IPS DF 6.9 (cell line): Measurements from ENCODE around the gene DCAF12.
"Not testable (repeated sequence)": the region's sequence is repeated elsewhere in the genome, so short reads cannot be mapped to it uniquely, and the experiment has no call there.

ENCODE experiments used
- DNase-seq: peaks from one replicate; pipeline ENCODE4 v3.0.0-alpha.2; 2013; ENCODE audit warnings: low read depth, low spot score
- H3K27ac ChIP-seq: one replicate; pipeline ENCODE4 v1.5.1; 2013; ENCODE audit warnings: low read length, control low read depth
- H3K27me3 ChIP-seq: 2 replicates; pipeline ENCODE4 v1.6.1; 2013; ENCODE audit warnings: mild to moderate bottlenecking, low read length; ENCODE audit not compliant: control insufficient read depth, insufficient read depth
- H3K36me3 ChIP-seq: 2 replicates; pipeline ENCODE4 v1.6.1; 2013; ENCODE audit warnings: low read length; ENCODE audit not compliant: control insufficient read depth, insufficient read depth
- H3K4me1 ChIP-seq: 2 replicates; pipeline ENCODE4 v1.6.1; 2013; ENCODE audit warnings: low read length; ENCODE audit not compliant: control insufficient read depth, insufficient read depth
- H3K4me3 ChIP-seq: 2 replicates; pipeline ENCODE4 v1.5.1; 2013; ENCODE audit warnings: mild to moderate bottlenecking, low read length
- H3K9me3 ChIP-seq: 2 replicates; pipeline ENCODE4 v1.6.1; 2013; ENCODE audit warnings: low read length, inconsistent platforms; ENCODE audit not compliant: control insufficient read depth, insufficient read depth
- WGBS: extraction: QIAGEN DNeasy Blood & Tissue Kit; methylation state at CpG from one replicate; pipeline ENCODE4 v1.1.7; 2013; ENCODE audit warnings: mixed read lengths, missing lambda C conversion rate; ENCODE audit not compliant: insufficient read length, insufficient coverage; 5-methylcytosine and 5-hydroxymethylcytosine counted together

The DCAF12 gene

DNA sequence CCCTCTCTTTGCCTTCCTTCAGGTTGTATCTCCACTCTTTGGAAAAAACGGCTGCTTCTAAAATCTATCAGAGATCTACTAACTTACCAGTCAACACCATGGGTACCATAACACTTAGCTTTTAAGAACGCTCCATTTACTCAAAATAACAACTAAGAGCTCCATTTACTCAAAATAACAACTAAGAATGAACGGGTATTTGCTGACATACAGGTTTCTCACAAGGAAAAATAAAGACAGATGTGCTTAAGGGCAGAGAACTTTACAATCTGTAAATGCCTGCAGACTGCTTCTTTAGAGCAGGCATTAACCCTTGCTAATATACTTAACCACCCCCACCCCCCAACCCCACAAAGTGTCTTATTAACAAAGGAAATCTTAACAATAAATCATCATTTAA, 80.6 kb downstream of the DCAF12 start:
- Histone ChIP-seq H3K27me3 (no peaks in the 10 kb centered on the region), H3K4me1 (no peaks in the 10 kb centered on the region; the same call in none of the 2 replicates), H3K27ac (no peak overlapping the region), H3K4me3 (no peak overlapping the region), H3K9me3 (no peaks in the 10 kb centered on the region), H3K36me3 (no peaks in the 10 kb centered on the region)
- DNase-seq = no peak
- 100% methylated on average over 1 of the region's 3 CpGs for WGBS

DNA sequence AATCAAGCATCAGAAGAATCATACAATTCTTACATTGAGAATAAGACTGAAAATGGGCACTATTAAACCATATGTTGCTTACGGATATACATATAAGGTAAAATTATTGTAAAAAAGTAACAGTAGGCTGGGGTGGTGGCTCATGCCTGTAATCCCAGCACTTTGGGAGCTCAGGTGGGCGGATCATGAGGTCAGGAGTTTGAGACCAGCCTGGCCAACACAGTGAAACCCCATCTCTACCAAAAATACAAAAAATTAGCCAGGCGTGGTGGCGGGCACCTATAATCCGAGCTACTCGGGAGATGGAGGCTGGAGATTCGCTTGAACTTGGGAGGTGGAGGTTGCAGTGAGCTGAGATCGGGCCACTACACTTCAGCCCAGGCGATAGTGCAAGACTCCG, 84.4 kb downstream of the DCAF12 start:
- H3K27ac ChIP-seq, DNase-seq, H3K4me3 ChIP-seq, H3K36me3 ChIP-seq, H3K9me3 ChIP-seq, H3K27me3 ChIP-seq, H3K4me1 ChIP-seq: not testable (repeated sequence)
- no CpG with 5 or more reads among the region's 10 CpGs for WGBS

DNA sequence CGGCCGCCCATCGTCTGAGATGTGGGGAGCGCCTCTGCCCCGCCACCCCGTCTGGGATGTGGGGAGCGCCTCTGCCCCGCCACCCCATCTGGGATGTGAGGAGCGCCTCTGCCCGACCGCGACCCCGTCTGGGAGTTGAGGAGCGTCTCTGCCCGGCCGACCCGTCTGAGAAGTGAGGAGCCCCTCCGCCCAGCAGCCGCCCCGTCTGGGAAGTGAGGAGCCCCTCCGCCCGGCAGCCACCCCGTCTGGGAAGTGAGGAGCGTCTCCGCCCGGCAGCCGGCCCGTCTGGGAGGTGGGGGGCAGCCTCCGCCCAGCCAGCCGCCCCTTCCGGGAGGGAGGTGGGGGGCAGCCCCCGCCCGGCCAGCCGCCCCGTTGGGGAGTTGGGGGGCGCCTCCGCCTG, 87.6 kb downstream of the DCAF12 start:
- H3K27ac ChIP-seq, DNase-seq, H3K36me3 ChIP-seq, H3K27me3 ChIP-seq, H3K4me3 ChIP-seq, H3K4me1 ChIP-seq, H3K9me3 ChIP-seq: not testable (repeated sequence)
- WGBS = no CpG with 5 or more reads among the region's 37 CpGs

DNA sequence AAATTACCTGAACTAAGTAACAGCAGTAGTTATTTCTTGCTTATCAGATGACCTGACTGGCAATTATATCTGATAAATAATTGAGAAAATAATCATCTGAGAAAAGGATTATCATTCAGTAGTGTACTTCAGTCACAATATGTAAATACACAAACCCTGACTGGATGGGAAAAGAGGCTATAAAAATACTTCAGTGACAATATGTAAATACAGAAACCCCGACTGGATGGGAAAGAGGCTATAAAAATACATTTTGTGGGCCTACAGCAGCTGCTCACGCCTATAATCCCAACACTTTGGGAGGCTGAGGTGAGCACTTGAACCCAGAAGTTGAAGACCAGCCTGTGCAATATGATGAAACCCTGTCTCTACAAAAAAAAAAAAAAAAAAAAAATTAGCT, 88.9 kb downstream of the DCAF12 start:
- no peaks in the 10 kb centered on the region for H3K36me3 ChIP-seq
- no CpG with 5 or more reads among the region's 2 CpGs for WGBS
- DNase-seq = no peak
- no peaks in the 10 kb centered on the region for H3K9me3 ChIP-seq
- H3K4me3 ChIP-seq = no peak overlapping the region
- H3K27ac ChIP-seq = no peak overlapping the region
- no peaks in the 10 kb centered on the region for H3K27me3 ChIP-seq
- H3K4me1 ChIP-seq = no peaks in the 10 kb centered on the region; the same call in 1 of the 2 replicates

DNA sequence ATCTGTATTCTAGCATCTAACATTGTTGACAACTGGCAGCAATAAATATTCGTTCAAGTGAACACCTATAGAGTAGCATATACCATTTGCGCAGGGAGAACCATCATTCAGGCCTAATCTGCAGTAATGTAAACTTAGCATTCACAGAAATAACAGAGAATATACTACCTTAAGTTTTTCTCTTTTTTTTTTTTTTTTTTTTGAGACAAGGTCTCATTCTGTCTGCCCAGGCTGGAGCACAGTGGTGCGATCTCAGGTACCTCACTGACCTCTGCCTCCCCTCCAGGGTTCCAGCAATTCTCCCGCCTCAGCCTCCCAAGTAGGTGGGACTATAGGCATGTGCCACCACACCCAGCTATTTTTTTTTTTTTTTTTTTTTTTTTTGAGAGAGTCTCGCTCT, 89.9 kb downstream of the DCAF12 start:
- H3K9me3 ChIP-seq = no peaks in the 10 kb centered on the region
- no peaks in the 10 kb centered on the region; the same call in 1 of the 2 replicates for H3K4me1 ChIP-seq
- no peak for DNase-seq
- H3K4me3 ChIP-seq = no peak overlapping the region
- no peaks in the 10 kb centered on the region for H3K36me3 ChIP-seq
- no peak overlapping the region for H3K27ac ChIP-seq
- WGBS = no CpG with 5 or more reads among the region's 5 CpGs
- H3K27me3 ChIP-seq = no peaks in the 10 kb centered on the region
